ENCODE measurements around the gene CACNA2D4.
"Not testable (repeated sequence)": the region's sequence is repeated elsewhere in the genome, so short reads cannot be mapped to it uniquely, and the experiment has no call there.

The CACNA2D4 gene, protein sequence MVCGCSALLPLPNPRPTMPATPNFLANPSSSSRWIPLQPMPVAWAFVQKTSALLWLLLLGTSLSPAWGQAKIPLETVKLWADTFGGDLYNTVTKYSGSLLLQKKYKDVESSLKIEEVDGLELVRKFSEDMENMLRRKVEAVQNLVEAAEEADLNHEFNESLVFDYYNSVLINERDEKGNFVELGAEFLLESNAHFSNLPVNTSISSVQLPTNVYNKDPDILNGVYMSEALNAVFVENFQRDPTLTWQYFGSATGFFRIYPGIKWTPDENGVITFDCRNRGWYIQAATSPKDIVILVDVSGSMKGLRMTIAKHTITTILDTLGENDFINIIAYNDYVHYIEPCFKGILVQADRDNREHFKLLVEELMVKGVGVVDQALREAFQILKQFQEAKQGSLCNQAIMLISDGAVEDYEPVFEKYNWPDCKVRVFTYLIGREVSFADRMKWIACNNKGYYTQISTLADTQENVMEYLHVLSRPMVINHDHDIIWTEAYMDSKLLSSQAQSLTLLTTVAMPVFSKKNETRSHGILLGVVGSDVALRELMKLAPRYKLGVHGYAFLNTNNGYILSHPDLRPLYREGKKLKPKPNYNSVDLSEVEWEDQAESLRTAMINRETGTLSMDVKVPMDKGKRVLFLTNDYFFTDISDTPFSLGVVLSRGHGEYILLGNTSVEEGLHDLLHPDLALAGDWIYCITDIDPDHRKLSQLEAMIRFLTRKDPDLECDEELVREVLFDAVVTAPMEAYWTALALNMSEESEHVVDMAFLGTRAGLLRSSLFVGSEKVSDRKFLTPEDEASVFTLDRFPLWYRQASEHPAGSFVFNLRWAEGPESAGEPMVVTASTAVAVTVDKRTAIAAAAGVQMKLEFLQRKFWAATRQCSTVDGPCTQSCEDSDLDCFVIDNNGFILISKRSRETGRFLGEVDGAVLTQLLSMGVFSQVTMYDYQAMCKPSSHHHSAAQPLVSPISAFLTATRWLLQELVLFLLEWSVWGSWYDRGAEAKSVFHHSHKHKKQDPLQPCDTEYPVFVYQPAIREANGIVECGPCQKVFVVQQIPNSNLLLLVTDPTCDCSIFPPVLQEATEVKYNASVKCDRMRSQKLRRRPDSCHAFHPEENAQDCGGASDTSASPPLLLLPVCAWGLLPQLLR

DNA sequence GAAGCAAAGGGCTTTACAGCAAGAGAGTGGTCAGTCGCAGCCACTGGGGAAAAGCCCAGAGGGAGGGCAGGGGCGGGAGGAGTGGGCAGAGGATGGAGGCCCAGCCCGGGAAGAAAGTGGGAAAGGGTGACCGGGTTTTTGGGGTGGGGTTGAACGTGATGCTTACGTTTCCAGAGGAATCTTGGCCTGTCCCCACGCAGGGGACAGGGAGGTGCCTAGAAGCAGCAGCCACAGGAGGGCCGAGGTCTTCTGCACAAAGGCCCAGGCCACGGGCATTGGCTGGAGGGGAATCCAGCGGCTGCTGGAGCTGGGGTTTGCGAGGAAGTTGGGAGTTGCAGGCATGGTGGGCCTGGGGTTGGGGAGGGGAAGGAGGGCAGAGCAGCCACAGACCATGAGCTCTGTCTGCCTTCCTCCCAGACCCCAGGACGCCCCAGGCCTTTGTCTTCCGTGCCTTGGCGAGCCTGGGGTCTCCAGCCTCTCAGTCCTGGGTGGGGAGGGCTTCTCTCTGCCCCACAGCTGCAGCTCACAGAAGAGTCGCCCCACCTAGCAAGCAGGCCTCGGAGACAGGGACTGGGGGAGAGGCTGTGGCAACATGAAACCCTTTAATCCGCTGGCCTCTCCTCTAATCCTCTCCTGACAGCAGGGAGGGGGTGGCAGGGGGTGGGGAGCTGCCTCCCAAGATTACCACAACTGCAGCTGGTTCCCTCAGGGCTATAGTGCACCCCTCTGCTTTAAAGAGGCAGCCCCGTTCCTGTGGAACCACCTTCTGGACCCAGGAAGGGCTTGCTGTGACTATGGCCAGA, at the start of gene CACNA2D4:
Gene CACNA2D4, minus strand, starts transcription at position 572 of the 803 bp plus-strand sequence. Its CDS starts 179 bp downstream, at position 393.
- Mint-ChIP-seq H3K9me3 (no peaks in the 10 kb centered on the region), H3K27ac (no peak within 1 kb of the TSS), H3K36me3 (ENCODE audit: low read depth) (no peaks in the 10 kb centered on the region), H3K4me1 (ENCODE audit: low read depth) (peaks cover 15% of the 10 kb centered on the region), H3K4me3 (no peak within 1 kb of the TSS), H3K27me3 (ENCODE audit: low read depth) (peaks cover 17% of the 10 kb centered on the region)
- no peak for DNase-seq (ENCODE audit: low spot score)

DNA sequence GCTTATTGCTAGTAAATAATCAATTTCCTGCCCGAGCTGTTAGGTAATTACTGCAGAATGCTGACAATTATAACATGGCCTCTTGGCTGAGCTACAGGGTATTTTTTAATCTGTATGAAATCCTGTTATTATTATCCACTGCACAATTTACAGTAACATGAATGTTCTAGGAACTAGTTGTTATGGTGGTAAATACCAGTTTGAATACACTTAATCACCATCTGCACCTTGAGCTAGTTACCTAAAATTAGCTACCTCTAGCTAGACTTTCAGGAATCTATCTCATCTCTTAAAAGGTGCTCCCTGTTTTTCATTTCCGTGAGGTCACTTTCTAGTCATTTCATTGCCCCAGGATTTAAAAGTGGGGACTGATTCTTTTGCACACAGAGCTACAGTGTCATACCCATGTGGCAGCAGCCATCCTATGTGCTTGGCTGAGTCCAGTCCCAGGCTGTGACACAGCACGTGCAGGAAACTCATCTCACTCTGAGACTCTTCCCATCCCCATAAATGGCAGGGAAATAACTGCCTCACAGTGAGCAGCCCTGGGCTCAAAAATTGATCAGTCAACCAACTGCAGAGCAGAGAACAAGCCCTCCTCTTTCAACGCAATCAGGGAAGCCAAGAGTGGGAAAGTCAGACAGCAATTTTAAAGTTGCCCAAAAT, 48.2 kb upstream of the CACNA2D4 start:
- Mint-ChIP-seq H3K4me3 (no peak overlapping the region), H3K27me3 (ENCODE audit: low read depth) (no peaks in the 10 kb centered on the region), H3K27ac (no peak overlapping the region), H3K9me3 (no peaks in the 10 kb centered on the region), H3K36me3 (ENCODE audit: low read depth) (peaks cover 9% of the 10 kb centered on the region), H3K4me1 (ENCODE audit: low read depth) (no peaks in the 10 kb centered on the region)
- no peak for DNase-seq (ENCODE audit: low spot score)

DNA sequence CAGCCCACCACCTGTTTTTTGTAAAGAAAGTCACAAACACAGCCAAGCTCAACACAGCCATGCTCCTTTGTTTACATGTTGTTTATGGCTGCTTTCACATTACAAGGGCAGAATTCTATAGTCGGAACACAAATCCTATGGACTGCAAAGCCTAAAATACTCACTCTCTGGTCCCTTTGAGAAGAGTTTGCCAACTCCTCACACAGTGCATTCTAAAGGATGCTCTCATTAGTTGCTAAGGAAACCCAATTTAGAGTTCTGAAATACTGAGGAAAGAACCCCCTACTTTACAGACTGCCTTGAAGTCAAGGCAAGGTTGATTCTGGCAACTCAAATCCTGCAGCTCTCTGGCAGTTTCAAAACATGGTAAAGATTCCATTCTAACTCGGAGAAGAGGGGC, 47.5 kb upstream of the CACNA2D4 start:
- H3K36me3 Mint-ChIP-seq (ENCODE audit: low read depth): peaks cover 11% of the 10 kb centered on the region

DNA sequence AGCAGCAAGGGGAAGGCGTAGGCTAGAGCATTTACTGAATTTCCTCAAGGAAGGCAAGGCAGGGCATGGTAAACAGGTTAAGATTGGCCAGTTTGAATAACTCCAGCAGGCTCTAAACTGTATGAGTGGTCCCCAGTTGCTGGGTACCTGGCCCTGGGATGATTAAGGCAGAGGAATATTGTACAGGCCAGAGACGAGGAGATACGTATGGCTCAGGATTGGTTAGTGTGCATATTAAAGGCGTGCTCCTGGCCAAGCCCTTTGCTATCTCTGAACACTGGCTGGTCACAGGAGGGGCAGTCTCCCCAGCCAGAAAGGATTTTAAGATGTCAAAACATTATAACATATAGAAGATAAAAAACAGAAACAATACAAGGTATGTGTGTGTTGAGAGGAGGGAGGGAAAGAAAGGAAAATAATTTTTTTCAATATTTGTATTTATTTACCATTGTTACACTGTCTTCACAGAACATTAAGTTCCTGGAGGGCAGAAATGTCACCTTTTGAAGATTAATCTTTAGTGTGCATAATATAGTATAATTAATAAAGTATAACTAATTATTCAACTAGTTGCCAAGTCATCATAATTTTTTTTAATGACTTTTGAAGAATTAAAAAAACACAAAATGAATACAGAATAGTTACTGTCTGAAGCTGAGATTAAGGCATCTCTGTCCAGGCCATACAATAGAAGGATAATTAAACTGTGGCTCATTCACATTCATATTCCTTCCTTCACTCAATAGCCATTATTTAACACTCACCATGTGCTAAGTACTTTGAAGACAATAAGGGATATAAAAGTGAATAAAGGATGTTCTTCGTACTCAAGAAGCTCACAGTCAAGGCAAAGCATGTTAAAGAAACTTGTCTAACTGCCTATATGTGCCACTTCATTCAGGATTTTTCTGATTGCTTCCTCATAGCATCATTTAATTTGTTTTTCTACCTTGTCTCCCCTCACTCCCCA, 43.9 kb upstream of the CACNA2D4 start:
- Mint-ChIP-seq H3K27ac (peak overlapping the region; percentile 14), H3K4me3 (no peak overlapping the region), H3K36me3 (ENCODE audit: low read depth) (peaks cover 18% of the 10 kb centered on the region), H3K4me1 (ENCODE audit: low read depth) (no peaks in the 10 kb centered on the region), H3K9me3 (no peaks in the 10 kb centered on the region), H3K27me3 (ENCODE audit: low read depth) (no peaks in the 10 kb centered on the region)
- no peak for DNase-seq (ENCODE audit: low spot score)

More for the DNA sequence above, 47.5 kb upstream of the CACNA2D4 start:
- no peak overlapping the region for H3K27ac Mint-ChIP-seq
- no peaks in the 10 kb centered on the region for H3K9me3 Mint-ChIP-seq
- no peak overlapping the region for H3K4me3 Mint-ChIP-seq
- DNase-seq (ENCODE audit: low spot score): no peak
- no peaks in the 10 kb centered on the region for H3K27me3 Mint-ChIP-seq (ENCODE audit: low read depth)
- H3K4me1 Mint-ChIP-seq (ENCODE audit: low read depth): no peaks in the 10 kb centered on the region

DNA sequence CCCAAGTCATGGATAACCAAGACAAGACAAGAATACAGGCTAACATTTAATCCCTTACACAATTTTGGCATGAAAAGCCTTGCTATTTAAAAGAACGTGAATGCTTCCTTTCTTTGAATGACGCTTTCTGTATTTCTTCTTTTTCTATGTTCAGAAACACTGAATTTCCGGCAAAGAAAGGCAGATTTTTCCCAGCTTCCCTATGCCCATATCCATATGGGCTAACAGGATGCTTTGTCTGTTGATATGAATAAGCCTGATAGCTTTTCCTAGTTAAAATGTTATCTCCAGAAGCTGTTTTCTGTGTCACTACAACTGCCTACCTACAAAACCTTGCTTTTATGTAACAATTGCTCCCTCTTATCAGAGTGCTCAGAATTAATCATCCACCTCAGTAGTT, 38.3 kb upstream of the CACNA2D4 start:
- Mint-ChIP-seq H3K9me3 (no peaks in the 10 kb centered on the region), H3K4me3 (no peak overlapping the region), H3K36me3 (ENCODE audit: low read depth) (peaks cover 25% of the 10 kb centered on the region), H3K27me3 (ENCODE audit: low read depth) (no peaks in the 10 kb centered on the region), H3K27ac (no peak overlapping the region), H3K4me1 (ENCODE audit: low read depth) (no peaks in the 10 kb centered on the region)
- no peak for DNase-seq (ENCODE audit: low spot score)

DNA sequence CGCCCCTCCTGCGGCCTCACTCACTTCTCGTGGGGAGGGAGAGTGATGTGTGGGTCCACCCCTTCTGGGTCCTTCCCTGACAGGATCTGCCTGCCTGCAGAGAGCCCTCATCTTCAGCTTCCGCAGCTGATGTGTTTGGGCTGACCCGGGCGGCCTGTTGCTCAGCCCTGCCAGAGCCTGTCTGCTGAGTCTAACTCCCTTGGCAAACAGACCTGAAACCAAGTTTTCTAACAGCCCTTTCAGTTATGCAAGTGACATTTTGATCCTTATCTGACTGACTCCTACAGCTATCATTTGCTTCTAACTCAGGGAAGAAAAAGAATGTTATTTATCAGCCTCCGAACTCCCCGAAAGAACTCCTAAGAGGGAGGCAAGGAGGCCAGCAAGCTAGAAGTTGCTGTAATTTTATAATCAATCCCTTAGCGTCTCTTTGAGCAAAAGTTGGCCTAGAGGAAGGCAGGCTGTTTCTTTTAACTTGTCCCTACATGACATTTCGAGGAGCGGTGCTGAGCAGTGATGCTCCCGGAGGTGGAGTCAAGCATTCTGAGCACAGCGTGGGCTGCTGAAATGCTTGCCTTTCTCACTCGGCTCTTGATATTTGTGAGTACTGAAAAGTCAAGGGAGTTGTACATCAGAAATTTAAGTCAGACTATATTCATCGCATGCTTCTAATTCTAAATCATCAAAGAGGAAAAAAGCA, 31.5 kb upstream of the CACNA2D4 start:
- no peak for DNase-seq (ENCODE audit: low spot score)
- Mint-ChIP-seq H3K36me3 (ENCODE audit: low read depth) (peaks cover 47% of the 10 kb centered on the region), H3K4me3 (peak overlapping the region; percentile 0), H3K27ac (peak overlapping the region; percentile 37), H3K4me1 (ENCODE audit: low read depth) (peaks cover 6% of the 10 kb centered on the region), H3K9me3 (peaks cover 3% of the 10 kb centered on the region), H3K27me3 (ENCODE audit: low read depth) (no peaks in the 10 kb centered on the region)

DNA sequence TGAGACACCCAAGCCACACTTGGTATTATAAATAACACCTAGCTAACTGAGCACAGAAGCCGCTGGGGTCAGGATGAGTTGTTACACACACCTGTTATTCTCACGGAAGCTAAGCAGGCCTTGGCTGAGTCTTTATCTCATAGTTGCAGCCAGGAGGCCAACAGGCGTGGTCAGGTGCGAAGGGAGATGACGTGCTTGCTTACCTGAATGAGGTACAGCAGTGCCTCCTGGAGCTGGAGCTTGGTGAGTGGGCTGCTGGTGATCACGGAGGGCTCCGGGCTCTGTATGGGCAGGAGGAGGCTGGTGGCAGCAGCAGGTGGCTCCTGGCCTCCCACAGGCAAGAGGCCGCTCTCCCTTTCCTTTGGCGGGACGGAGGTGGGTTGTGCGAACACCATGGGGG, 30.4 kb upstream of the CACNA2D4 start:
- Mint-ChIP-seq H3K27me3 (ENCODE audit: low read depth) (no peaks in the 10 kb centered on the region), H3K4me3 (no peak overlapping the region), H3K4me1 (ENCODE audit: low read depth) (peaks cover 6% of the 10 kb centered on the region), H3K27ac (no peak overlapping the region), H3K9me3 (peaks cover 4% of the 10 kb centered on the region), H3K36me3 (ENCODE audit: low read depth) (peaks cover 54% of the 10 kb centered on the region)
- no peak for DNase-seq (ENCODE audit: low spot score)

DNA sequence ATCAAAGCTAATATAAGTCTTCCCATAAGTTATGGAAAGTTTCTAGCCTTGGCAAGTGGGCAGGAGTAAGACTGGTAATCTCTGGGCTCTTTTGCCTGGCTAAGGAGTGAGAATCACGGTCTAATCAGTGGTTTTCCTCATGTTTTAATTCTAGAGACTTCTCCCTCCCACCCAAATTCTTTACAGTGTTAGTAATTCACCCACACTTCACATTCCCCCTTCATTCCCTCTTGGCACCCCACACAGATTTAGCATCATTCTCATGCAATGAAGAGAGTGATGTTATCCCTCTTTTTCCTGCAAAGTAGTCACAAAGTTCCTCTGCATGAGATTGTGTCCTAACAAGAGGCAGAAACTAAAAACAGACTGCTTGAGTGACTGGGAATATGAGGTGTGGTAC, 28.6 kb upstream of the CACNA2D4 start:
- Mint-ChIP-seq H3K27ac (no peak overlapping the region), H3K9me3 (peaks cover 4% of the 10 kb centered on the region), H3K4me1 (ENCODE audit: low read depth) (peaks cover 6% of the 10 kb centered on the region), H3K27me3 (ENCODE audit: low read depth) (no peaks in the 10 kb centered on the region), H3K36me3 (ENCODE audit: low read depth) (peaks cover 44% of the 10 kb centered on the region), H3K4me3 (no peak overlapping the region)
- no peak for DNase-seq (ENCODE audit: low spot score)

DNA sequence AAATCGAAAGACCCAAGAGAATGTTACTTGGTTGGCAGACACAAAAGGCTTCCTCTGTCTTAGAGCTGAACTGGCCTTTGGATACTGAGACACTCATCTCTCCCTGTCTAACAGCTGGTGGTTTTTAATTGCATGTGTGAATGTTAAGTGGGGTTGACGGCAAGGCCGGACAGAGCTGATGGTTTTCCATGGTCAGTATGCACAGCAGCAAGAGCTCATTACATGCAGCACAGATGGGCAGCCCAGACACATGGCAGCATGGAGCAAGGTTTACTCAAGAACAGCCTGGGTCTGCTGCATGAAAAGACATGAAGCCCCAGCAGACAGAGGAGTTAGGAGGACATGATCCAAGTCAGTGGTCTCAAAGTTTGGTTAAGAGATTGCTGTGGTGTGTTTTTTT, 27.8 kb upstream of the CACNA2D4 start:
- H3K36me3 Mint-ChIP-seq (ENCODE audit: low read depth): peaks cover 38% of the 10 kb centered on the region

DNA sequence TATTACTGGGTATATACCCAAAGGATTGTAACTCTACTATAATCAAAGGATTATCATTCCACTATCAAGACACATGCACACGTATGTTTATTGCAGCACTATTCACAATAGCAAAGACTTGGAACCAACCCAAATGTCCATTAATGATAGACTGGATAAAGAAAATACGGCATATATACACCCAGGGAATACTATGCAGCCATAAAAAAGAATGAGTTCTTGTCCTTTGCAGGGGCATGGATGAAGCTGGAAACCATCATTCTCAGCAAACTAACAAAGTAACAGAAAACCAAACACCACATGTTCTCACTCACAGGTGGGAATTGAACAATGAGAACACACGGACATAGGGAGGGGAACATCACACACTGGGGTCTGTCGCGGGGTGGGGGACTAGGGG, 27.1 kb upstream of the CACNA2D4 start:
- H3K27ac Mint-ChIP-seq: not testable (repeated sequence)

More for the DNA sequence above, 27.8 kb upstream of the CACNA2D4 start:
- no peaks in the 10 kb centered on the region for H3K27me3 Mint-ChIP-seq (ENCODE audit: low read depth)
- no peak overlapping the region for H3K27ac Mint-ChIP-seq
- peaks cover 6% of the 10 kb centered on the region for H3K4me1 Mint-ChIP-seq (ENCODE audit: low read depth)
- peaks cover 4% of the 10 kb centered on the region for H3K9me3 Mint-ChIP-seq
- no peak for DNase-seq (ENCODE audit: low spot score)
- no peak overlapping the region for H3K4me3 Mint-ChIP-seq

DNA sequence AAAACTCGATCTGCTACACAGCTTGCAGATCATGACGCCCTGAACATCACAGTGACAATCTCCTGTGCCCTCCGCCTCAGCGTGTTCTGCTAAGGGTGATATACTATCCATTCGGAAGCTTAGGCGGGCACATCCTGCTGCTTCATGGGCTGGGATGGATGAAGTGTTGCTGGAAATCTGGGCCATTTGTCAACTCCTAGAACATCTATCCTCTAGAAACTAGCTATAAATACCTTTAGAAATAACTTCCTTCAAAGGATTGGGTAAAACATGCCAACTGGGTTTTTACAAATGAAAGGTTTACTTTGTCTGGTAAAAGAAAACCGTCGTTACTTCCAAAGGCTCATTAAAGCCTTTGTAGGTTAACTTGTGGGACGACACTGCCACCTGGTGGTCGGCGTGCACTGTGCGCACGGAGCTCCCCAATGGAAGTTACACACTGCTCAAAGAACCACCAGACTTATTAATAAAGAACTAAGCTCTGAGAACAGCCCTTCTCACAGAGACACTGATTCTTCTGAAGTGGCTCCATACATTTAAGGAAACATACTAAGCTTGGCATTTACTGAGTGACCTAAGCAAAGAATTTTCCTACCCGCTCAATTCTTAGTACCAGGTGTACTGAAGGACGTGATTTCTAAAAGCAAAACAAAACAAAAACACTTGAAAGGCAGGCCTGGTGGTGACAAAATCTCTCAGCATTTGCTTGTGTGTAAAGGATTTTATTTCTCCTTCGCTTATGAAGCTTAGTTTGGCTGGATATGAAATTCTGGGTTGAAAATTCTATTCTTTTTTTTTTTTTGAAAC, 21.6 kb upstream of the CACNA2D4 start:
- peaks cover 3% of the 10 kb centered on the region for H3K4me1 Mint-ChIP-seq (ENCODE audit: low read depth)
- no peak overlapping the region for H3K27ac Mint-ChIP-seq
- peaks cover 1% of the 10 kb centered on the region for H3K9me3 Mint-ChIP-seq
- H3K36me3 Mint-ChIP-seq (ENCODE audit: low read depth): peaks cover 16% of the 10 kb centered on the region
- peak; percentile 70 for DNase-seq (ENCODE audit: low spot score)
- no peak overlapping the region for H3K4me3 Mint-ChIP-seq
- H3K27me3 Mint-ChIP-seq (ENCODE audit: low read depth): no peaks in the 10 kb centered on the region

More for the DNA sequence above, 27.1 kb upstream of the CACNA2D4 start:
- H3K36me3 Mint-ChIP-seq (ENCODE audit: low read depth): peaks cover 41% of the 10 kb centered on the region
- H3K4me3 Mint-ChIP-seq; H3K4me1 Mint-ChIP-seq (ENCODE audit: low read depth); H3K9me3 Mint-ChIP-seq; H3K27me3 Mint-ChIP-seq (ENCODE audit: low read depth); DNase-seq (ENCODE audit: low spot score): not testable (repeated sequence)

Measured in T-helper 2 cell treated with Interferon-gamma antibody and Interleukin-4, amounts not matched to agents 5 μg/mL and 100 μg/mL, for 36 hours (primary cell).